ENCODE data around the gene LANCL1.

LANCL1 gene

GRCh38 chr2:210389856-210390255 lies 86.7 kb downstream of the LANCL1 start:
- Mint-ChIP-seq H3K4me1 (ENCODE audit: low read depth) (no peaks in the 10 kb centered on the region), H3K27me3 (peaks cover 8% of the 10 kb centered on the region), H3K27ac (no peak overlapping the region), H3K36me3 (ENCODE audit: low read depth) (no peaks in the 10 kb centered on the region), H3K4me3 (no peak overlapping the region), H3K9me3 (no peaks in the 10 kb centered on the region)

- H3K27me3 Mint-ChIP-seq, result peaks cover 8% of the 10 kb centered on the region
- H3K27ac Mint-ChIP-seq, result no peak overlapping the region
- no peaks in the 10 kb centered on the region for H3K9me3 Mint-ChIP-seq
- no peak overlapping the region for H3K4me3 Mint-ChIP-seq
- H3K4me1 Mint-ChIP-seq (ENCODE audit: low read depth), result no peaks in the 10 kb centered on the region
- H3K36me3 Mint-ChIP-seq (ENCODE audit: low read depth), result no peaks in the 10 kb centered on the region
These were observed 88.4 kb downstream of the LANCL1 start for GRCh38 chr2:210388148-210388547.

- H3K27me3 Mint-ChIP-seq, result peaks cover 8% of the 10 kb centered on the region
- no peaks in the 10 kb centered on the region for H3K9me3 Mint-ChIP-seq
- H3K36me3 Mint-ChIP-seq (ENCODE audit: low read depth), result no peaks in the 10 kb centered on the region
- no peaks in the 10 kb centered on the region for H3K4me1 Mint-ChIP-seq (ENCODE audit: low read depth)
- H3K4me3 Mint-ChIP-seq, result no peak overlapping the region
- H3K27ac Mint-ChIP-seq, result no peak overlapping the region
These were observed 89.5 kb downstream of the LANCL1 start for GRCh38 chr2:210387074-210387473.

Measured in stimulated activated naive CD8-positive, alpha-beta T cell treated with anti-CD3 and anti-CD28 coated beads, Interleukin-15, Interleukin-2, amounts not matched to agents 100 ng/mL and 50 ng/mL, for 24 hours (primary cell).